IgD-negative memory B cell (primary cell): ENCODE results near the gene KRT222. TPM values are rescaled to one million over a fixed set of nuclear protein-coding genes. Genes with fewer than 3 reads are reported as not detected.

Experiments used
- H3K27ac Mint-ChIP-seq, 3 donors: one replicate each; pipeline ENCODE4 v1.8.0; 2020 to 2022; ENCODE audit warnings: mild to moderate bottlenecking in 3 of 3, mixed read lengths in 3 of 3, moderate library complexity in 1 of 3
- H3K27me3 Mint-ChIP-seq: one replicate; pipeline ENCODE4 v1.8.0; 2021; ENCODE audit warnings: mixed read lengths
- H3K36me3 Mint-ChIP-seq: one replicate; pipeline ENCODE4 v1.8.0; 2020; ENCODE audit warnings: mild to moderate bottlenecking, mixed read lengths
- H3K4me1 Mint-ChIP-seq, 3 donors: one replicate each; pipeline ENCODE4 v1.8.0; 2020 to 2022; ENCODE audit warnings: mixed read lengths in 3 of 3, mild to moderate bottlenecking in 1 of 3
- H3K4me3 Mint-ChIP-seq, 4 donors: one replicate each; pipeline ENCODE4 v1.8.0; 2020 to 2022; ENCODE audit warnings: mild to moderate bottlenecking in 4 of 4, mixed read lengths in 4 of 4, moderate library complexity in 3 of 4
- H3K9me3 Mint-ChIP-seq, 3 donors: one replicate each; pipeline ENCODE4 v1.8.0; 2020 to 2021; ENCODE audit warnings: mixed read lengths in 3 of 3, mild to moderate bottlenecking in 1 of 3
- polyA plus RNA-seq: library from polyadenylated mRNA; unstranded; fragments of 300-500 nt; fragmentation: Illumina TruSeq; gene quantifications from one replicate; pipeline ENCODE4 v1.2.3, GENCODE V29; 2021

Gene KRT222
- polyA plus RNA-seq = not detected

- Mint-ChIP-seq H3K27me3 (peaks cover 18% of the 10 kb centered on the region), H3K4me1 (peaks cover 0 to 4% (median 2%) of the 10 kb centered on the region in 3 donors), H3K9me3 (peaks cover 0 to 4% (median 0%) of the 10 kb centered on the region in 3 donors), H3K27ac (no peak within 1 kb of the TSS), H3K36me3 (no peaks in the 10 kb centered on the region), H3K4me3 (peak within 1 kb of the TSS in 2 of 4 donors; percentile 29 to 68)
Measured at GRCh38 chr17:40664582-40665333, at the start of gene KRT222. Gene KRT222, minus strand, starts transcription at chr17:40665177. Its CDS starts 78 bp downstream, at chr17:40665099.

GRCh38 chr17:40714473-40714872, 49.5 kb upstream of the KRT222 start:
- H3K4me1 Mint-ChIP-seq = no peaks in the 10 kb centered on the region
- H3K9me3 Mint-ChIP-seq = no peaks in the 10 kb centered on the region
- H3K4me3 Mint-ChIP-seq = no peak overlapping the region
- peaks cover 8% of the 10 kb centered on the region for H3K27me3 Mint-ChIP-seq
- H3K36me3 Mint-ChIP-seq = no peaks in the 10 kb centered on the region
- H3K27ac Mint-ChIP-seq = no peak overlapping the region

- H3K9me3 Mint-ChIP-seq = no peaks in the 10 kb centered on the region
- peaks cover 13% of the 10 kb centered on the region for H3K27me3 Mint-ChIP-seq
- no peak overlapping the region for H3K27ac Mint-ChIP-seq
- no peaks in the 10 kb centered on the region for H3K36me3 Mint-ChIP-seq
- H3K4me1 Mint-ChIP-seq = no peaks in the 10 kb centered on the region
- H3K4me3 Mint-ChIP-seq = no peak overlapping the region
Measured at GRCh38 chr17:40707745-40708144, 42.8 kb upstream of the KRT222 start.

DNA sequence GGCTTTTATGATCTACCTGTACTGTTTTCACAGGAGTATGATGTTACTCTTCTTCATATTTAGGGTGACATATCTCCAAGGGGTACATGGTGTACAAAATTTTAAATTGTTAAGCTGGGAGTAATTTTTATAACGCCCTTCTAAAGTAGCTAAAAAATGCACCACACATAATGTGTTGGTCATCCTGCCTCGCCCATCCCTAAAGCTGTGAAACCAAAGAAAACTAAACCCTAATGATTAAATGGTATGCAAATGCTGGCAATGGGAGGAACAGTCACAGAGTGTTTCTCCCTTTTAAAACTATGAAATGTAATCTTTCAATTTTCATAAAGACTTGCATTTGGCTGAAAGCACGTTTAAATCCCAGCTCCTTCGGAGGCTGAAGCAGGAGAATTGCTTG, 40.6 kb upstream of the KRT222 start:
- H3K9me3 Mint-ChIP-seq = no peaks in the 10 kb centered on the region
- H3K4me3 Mint-ChIP-seq = no peak overlapping the region
- H3K27me3 Mint-ChIP-seq = peaks cover 18% of the 10 kb centered on the region
- no peak overlapping the region for H3K27ac Mint-ChIP-seq
- no peaks in the 10 kb centered on the region for H3K36me3 Mint-ChIP-seq
- H3K4me1 Mint-ChIP-seq = no peaks in the 10 kb centered on the region

GRCh38 chr17:40703652-40704051, 38.7 kb upstream of the KRT222 start, which contains the start of gene KRT24:
Gene KRT24, minus strand, starts transcription at chr17:40703752. Its CDS starts 59 bp downstream, at chr17:40703693.
- Mint-ChIP-seq H3K4me3 (no peak within 1 kb of the TSS), H3K27ac (no peak within 1 kb of the TSS), H3K27me3 (peaks cover 21% of the 10 kb centered on the region), H3K36me3 (no peaks in the 10 kb centered on the region), H3K4me1 (no peaks in the 10 kb centered on the region), H3K9me3 (no peaks in the 10 kb centered on the region)

DNA sequence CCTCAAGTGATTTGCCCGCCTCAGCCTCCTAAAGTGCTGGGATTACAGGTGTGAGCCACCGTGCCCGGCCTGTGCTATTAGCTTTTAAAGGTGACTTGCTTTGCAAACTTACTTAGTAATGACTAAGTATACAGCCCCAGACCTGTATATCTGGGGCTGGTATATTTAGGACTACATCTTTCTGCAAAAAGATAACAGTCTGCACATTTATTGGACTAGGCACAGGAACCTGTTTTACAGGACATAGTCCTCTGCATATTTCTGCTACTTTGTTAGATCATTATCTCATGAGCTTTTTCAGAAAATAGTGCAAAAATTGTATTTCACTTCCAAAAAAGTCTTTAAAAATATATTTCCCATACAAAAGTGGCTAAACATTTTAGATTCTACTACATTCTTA, 37.3 kb upstream of the KRT222 start:
- no peak overlapping the region for H3K4me3 Mint-ChIP-seq
- peaks cover 23% of the 10 kb centered on the region for H3K27me3 Mint-ChIP-seq
- H3K27ac Mint-ChIP-seq = no peak overlapping the region
- no peaks in the 10 kb centered on the region for H3K4me1 Mint-ChIP-seq
- no peaks in the 10 kb centered on the region for H3K9me3 Mint-ChIP-seq
- H3K36me3 Mint-ChIP-seq = no peaks in the 10 kb centered on the region

DNA sequence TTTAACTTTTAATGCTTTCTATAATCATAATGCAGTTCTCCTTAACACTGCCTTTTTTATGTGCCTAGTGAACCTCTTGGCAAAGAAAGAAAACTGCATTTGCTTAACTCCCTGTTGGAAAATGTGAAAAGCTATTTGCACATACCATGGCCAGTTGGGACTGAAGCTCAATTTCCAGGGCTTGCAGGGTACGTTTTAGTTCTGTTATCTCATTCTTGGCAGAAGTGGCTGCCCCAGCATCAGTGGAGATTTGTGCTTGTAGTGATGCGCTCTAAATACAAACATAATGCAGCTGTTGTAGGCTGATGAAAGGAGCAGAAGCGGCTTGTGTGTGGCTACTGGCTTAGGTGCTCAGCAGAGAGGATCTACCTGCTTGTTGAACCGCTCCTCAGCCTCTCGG, 34.9 kb upstream of the KRT222 start:
- H3K27me3 Mint-ChIP-seq = peaks cover 20% of the 10 kb centered on the region
- no peaks in the 10 kb centered on the region for H3K9me3 Mint-ChIP-seq
- no peak overlapping the region for H3K4me3 Mint-ChIP-seq
- no peaks in the 10 kb centered on the region for H3K36me3 Mint-ChIP-seq
- H3K4me1 Mint-ChIP-seq = no peaks in the 10 kb centered on the region
- H3K27ac Mint-ChIP-seq = no peak overlapping the region

DNA sequence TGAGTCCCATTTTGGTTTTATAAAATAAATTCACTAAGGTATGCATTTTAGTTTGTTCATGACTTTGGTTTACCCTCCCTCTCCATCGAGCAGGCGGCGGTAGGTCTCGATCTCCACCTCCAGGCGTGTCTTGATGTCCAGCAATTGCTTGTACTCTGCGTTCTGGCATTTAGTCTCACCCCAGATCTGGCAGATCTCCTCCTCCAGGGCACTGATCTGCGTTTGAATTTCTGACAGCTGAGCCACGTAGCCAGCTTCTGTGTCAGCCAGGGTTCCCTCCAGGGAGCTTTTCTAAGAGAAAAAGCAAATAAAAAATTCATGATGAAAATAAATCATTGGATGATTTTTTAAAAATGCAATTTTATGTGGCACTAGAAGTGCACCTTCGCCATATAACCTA, 34.4 kb upstream of the KRT222 start:
- Mint-ChIP-seq H3K27ac (no peak overlapping the region), H3K4me1 (no peaks in the 10 kb centered on the region), H3K4me3 (no peak overlapping the region), H3K27me3 (peaks cover 21% of the 10 kb centered on the region), H3K9me3 (no peaks in the 10 kb centered on the region), H3K36me3 (no peaks in the 10 kb centered on the region)

DNA sequence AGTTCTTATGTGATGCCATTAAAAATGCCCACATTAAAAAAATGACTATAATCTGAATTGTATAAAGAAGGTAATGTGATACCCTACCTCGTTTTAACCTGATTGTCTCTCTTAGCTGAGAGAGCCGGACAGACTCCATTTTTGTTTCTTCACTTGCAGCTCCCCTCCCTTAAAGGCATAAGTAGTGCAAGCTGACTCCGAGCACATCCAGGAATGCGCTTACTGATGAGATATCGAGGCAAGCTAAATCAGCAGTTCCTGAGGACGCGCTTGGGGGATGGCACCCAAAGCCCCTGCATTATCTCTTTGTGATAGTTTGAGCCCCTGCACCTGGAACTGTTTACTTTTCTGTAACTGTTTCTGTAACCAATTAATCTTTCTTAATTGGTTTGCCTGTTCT, 32.3 kb upstream of the KRT222 start:
- Mint-ChIP-seq H3K36me3 (no peaks in the 10 kb centered on the region), H3K27me3 (peaks cover 23% of the 10 kb centered on the region), H3K27ac (no peak overlapping the region), H3K4me3 (no peak overlapping the region), H3K9me3 (no peaks in the 10 kb centered on the region), H3K4me1 (no peaks in the 10 kb centered on the region)

GRCh38 chr17:40696651-40697072, 31.7 kb upstream of the KRT222 start:
- no peak overlapping the region for H3K27ac Mint-ChIP-seq
- no peaks in the 10 kb centered on the region for H3K36me3 Mint-ChIP-seq
- H3K4me3 Mint-ChIP-seq = no peak overlapping the region
- peaks cover 23% of the 10 kb centered on the region for H3K27me3 Mint-ChIP-seq
- H3K4me1 Mint-ChIP-seq = no peaks in the 10 kb centered on the region
- no peaks in the 10 kb centered on the region for H3K9me3 Mint-ChIP-seq

GRCh38 chr17:40695874-40696472, 31.0 kb upstream of the KRT222 start:
- Mint-ChIP-seq H3K9me3 (no peaks in the 10 kb centered on the region), H3K27me3 (peaks cover 19% of the 10 kb centered on the region), H3K4me1 (no peaks in the 10 kb centered on the region), H3K36me3 (no peaks in the 10 kb centered on the region), H3K27ac (no peak overlapping the region), H3K4me3 (no peak overlapping the region)

DNA sequence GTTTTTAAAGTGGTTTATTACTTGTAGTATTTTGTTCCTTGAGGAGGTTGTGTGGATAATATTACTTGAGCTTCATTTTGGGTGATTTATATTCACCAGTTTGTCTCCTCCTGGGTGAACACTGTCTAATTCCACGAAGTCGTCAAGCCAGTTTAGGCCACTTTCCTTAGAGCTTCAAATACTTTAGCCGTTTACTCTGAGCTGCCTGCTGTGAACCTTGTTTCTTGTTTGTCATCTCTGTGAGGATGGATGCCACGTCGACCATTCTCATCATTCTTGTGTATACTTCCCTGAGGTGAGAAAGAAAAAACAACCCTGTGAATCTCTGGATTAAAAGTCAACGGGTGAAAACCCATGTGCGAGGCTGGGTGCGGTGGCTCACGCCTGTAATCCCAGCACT, 29.6 kb upstream of the KRT222 start:
- no peaks in the 10 kb centered on the region for H3K36me3 Mint-ChIP-seq
- no peaks in the 10 kb centered on the region for H3K4me1 Mint-ChIP-seq
- H3K9me3 Mint-ChIP-seq = no peaks in the 10 kb centered on the region
- peaks cover 17% of the 10 kb centered on the region for H3K27me3 Mint-ChIP-seq
- no peak overlapping the region for H3K4me3 Mint-ChIP-seq
- H3K27ac Mint-ChIP-seq = no peak overlapping the region

DNA sequence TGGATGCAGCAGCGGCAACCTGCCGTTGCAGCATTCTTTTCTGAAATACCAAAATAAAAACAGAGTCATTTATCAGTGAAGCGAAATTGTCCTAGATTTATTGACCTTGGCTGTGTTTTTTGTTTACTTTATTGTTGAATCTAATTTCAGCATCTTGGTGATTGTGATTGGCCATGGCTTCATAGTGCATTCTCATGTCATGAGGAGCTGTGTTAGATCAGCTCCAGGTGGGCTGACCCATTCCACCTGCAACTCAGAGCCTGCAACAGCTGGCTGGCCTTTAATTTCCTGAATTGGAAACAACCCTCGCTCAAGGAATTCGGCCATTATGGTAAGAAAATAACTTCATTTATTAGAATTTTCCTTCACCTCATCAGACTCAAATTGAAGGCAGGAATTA, 22.1 kb upstream of the KRT222 start:
- Mint-ChIP-seq H3K4me3 (no peak overlapping the region), H3K27me3 (peaks cover 2% of the 10 kb centered on the region), H3K36me3 (no peaks in the 10 kb centered on the region), H3K27ac (no peak overlapping the region), H3K9me3 (no peaks in the 10 kb centered on the region), H3K4me1 (no peaks in the 10 kb centered on the region)

GRCh38 chr17:40686192-40686591, 21.2 kb upstream of the KRT222 start:
- no peaks in the 10 kb centered on the region for H3K4me1 Mint-ChIP-seq
- no peaks in the 10 kb centered on the region for H3K36me3 Mint-ChIP-seq
- no peak overlapping the region for H3K4me3 Mint-ChIP-seq
- H3K27me3 Mint-ChIP-seq = peaks cover 2% of the 10 kb centered on the region
- no peak overlapping the region for H3K27ac Mint-ChIP-seq
- no peaks in the 10 kb centered on the region for H3K9me3 Mint-ChIP-seq

- H3K36me3 Mint-ChIP-seq = no peaks in the 10 kb centered on the region
- no peaks in the 10 kb centered on the region for H3K9me3 Mint-ChIP-seq
- H3K27me3 Mint-ChIP-seq = peaks cover 20% of the 10 kb centered on the region
- H3K4me1 Mint-ChIP-seq = no peaks in the 10 kb centered on the region
- H3K27ac Mint-ChIP-seq = no peak overlapping the region
- no peak overlapping the region for H3K4me3 Mint-ChIP-seq
Measured at GRCh38 chr17:40680998-40681397, 16.0 kb upstream of the KRT222 start.

DNA sequence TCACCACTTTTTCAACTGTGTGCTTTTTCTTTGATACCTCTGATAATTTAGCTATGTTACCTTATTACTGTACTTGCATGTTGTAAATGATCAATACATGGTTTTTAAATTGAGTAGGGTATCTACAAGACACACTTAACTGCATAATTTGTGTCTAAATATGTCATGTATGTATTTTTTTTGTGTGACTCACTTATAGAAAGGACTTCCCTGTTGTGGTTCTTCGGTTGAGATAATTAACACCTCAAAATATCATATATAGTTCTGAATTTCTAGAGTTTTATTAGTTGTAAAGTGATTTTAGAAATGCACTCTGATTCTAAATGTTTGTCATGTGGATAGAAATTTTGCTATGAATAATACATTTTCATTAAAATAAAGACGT, 14.5 kb upstream of the KRT222 start:
- Mint-ChIP-seq H3K4me1 (peaks cover 0 to 2% (median 0%) of the 10 kb centered on the region in 3 donors), H3K27me3 (peaks cover 20% of the 10 kb centered on the region), H3K36me3 (no peaks in the 10 kb centered on the region), H3K4me3 (no peak overlapping the region), H3K9me3 (no peaks in the 10 kb centered on the region), H3K27ac (no peak overlapping the region)
